ENCODE data around the gene GABRA4. TPM values are rescaled to one million over a fixed set of nuclear protein-coding genes. Genes with fewer than 3 reads are reported as not detected.
A peak's percentile ranks its signal among the peaks of the same experiment; 100 is the strongest.

The GABRA4 gene
- total RNA-seq, 1 donor from 2014 or later, result not detected

GRCh38 chr4:47010912-47011446, 17.6 kb upstream of the GABRA4 start:
- Mint-ChIP-seq H3K9me3 (no peaks in the 10 kb centered on the region), H3K27ac (ENCODE audit: unreplicated experiment) (no peak overlapping the region), H3K4me1 (no peaks in the 10 kb centered on the region), H3K27me3 (ENCODE audit: low read depth) (peaks cover 2% of the 10 kb centered on the region), H3K36me3 (ENCODE audit: low read depth) (no peaks in the 10 kb centered on the region), H3K4me3 (no peak overlapping the region)
- no peak for DNase-seq (ENCODE audit: low read depth, low spot score)
- no peak for TF ChIP-seq CTCF (conservative IDR thresholded peaks at IDR 0.05)

- DNase-seq (ENCODE audit: low read depth, low spot score), result no peak
- Mint-ChIP-seq H3K9me3 (no peaks in the 10 kb centered on the region), H3K36me3 (ENCODE audit: low read depth) (no peaks in the 10 kb centered on the region), H3K27ac (ENCODE audit: unreplicated experiment) (no peak overlapping the region), H3K4me1 (no peaks in the 10 kb centered on the region), H3K27me3 (ENCODE audit: low read depth) (no peaks in the 10 kb centered on the region), H3K4me3 (no peak overlapping the region)
- TF ChIP-seq CTCF (conservative IDR thresholded peaks at IDR 0.05), result no peak
Observed at GRCh38 chr4:47010347-47010911, 17.0 kb upstream of the GABRA4 start.

GRCh38 chr4:47002580-47002979, 9.2 kb upstream of the GABRA4 start:
- peaks cover 38% of the 10 kb centered on the region for H3K27me3 Mint-ChIP-seq (ENCODE audit: low read depth)
- TF ChIP-seq CTCF (conservative IDR thresholded peaks at IDR 0.05), result peak; percentile 49
- H3K4me1 Mint-ChIP-seq, result no peaks in the 10 kb centered on the region
- no peak for DNase-seq (ENCODE audit: low read depth, low spot score)
- H3K4me3 Mint-ChIP-seq, result no peak overlapping the region
- no peaks in the 10 kb centered on the region for H3K36me3 Mint-ChIP-seq (ENCODE audit: low read depth)
- H3K27ac Mint-ChIP-seq (ENCODE audit: unreplicated experiment), result no peak overlapping the region
- H3K9me3 Mint-ChIP-seq, result peaks cover 2% of the 10 kb centered on the region

- Mint-ChIP-seq H3K36me3 (ENCODE audit: low read depth) (no peaks in the 10 kb centered on the region), H3K9me3 (peaks cover 2% of the 10 kb centered on the region), H3K27ac (ENCODE audit: unreplicated experiment) (no peak overlapping the region), H3K4me1 (no peaks in the 10 kb centered on the region), H3K4me3 (no peak overlapping the region), H3K27me3 (ENCODE audit: low read depth) (peaks cover 38% of the 10 kb centered on the region)
- DNase-seq (ENCODE audit: low read depth, low spot score), result no peak
- TF ChIP-seq CTCF (conservative IDR thresholded peaks at IDR 0.05), result no peak
Observed at GRCh38 chr4:47000406-47000805, 7.0 kb upstream of the GABRA4 start.

- no peak for DNase-seq (ENCODE audit: low read depth, low spot score)
- H3K4me1 Mint-ChIP-seq, result no peaks in the 10 kb centered on the region
- no peak for TF ChIP-seq CTCF (conservative IDR thresholded peaks at IDR 0.05)
- H3K4me3 Mint-ChIP-seq, result no peak overlapping the region
- H3K36me3 Mint-ChIP-seq (ENCODE audit: low read depth), result no peaks in the 10 kb centered on the region
- peaks cover 38% of the 10 kb centered on the region for H3K27me3 Mint-ChIP-seq (ENCODE audit: low read depth)
- H3K27ac Mint-ChIP-seq (ENCODE audit: unreplicated experiment), result no peak overlapping the region
- H3K9me3 Mint-ChIP-seq, result peaks cover 2% of the 10 kb centered on the region
Observed at GRCh38 chr4:46999566-46999965, 6.2 kb upstream of the GABRA4 start.

Data from neural crest cell (in vitro differentiated cells).